HG02970 (cell line): ENCODE results near the gene DOCK3.
"Not testable (repeated sequence)": the region's sequence is repeated elsewhere in the genome, so short reads cannot be mapped to it uniquely, and the experiment has no call there.

Experiments
- ATAC-seq: cut with Tn5 transposase; IDR thresholded peaks from one replicate; pipeline ENCODE4 v1.9.1; 2021; ENCODE audit warnings: mild to moderate bottlenecking, moderate library complexity, moderate number of reproducible peaks; ENCODE audit not compliant: unreplicated experiment, low FRiP score

DOCK3 gene

GRCh38 chr3:51378065-51378464, 703.3 kb downstream of the DOCK3 start:
- ATAC-seq: no peak

- no peak for ATAC-seq
Measured at GRCh38 chr3:51378726-51379125, 704.0 kb downstream of the DOCK3 start.

- ATAC-seq: no peak
Measured at GRCh38 chr3:51379301-51379700, 704.6 kb downstream of the DOCK3 start.

GRCh38 chr3:51379746-51380455, 705.2 kb downstream of the DOCK3 start:
- no peak for ATAC-seq

- ATAC-seq: no peak
Measured at GRCh38 chr3:51380601-51381332, 706.0 kb downstream of the DOCK3 start.

GRCh38 chr3:51381333-51381705, 706.6 kb downstream of the DOCK3 start:
- ATAC-seq: no peak

- ATAC-seq: no peak
Measured at GRCh38 chr3:51382076-51382745, 707.5 kb downstream of the DOCK3 start.

GRCh38 chr3:51382947-51383578, 708.3 kb downstream of the DOCK3 start:
- no peak for ATAC-seq

- no peak for ATAC-seq
Measured at GRCh38 chr3:51384055-51384725, 709.5 kb downstream of the DOCK3 start.

- peak; percentile 93 for ATAC-seq
Measured at GRCh38 chr3:51384726-51385473, 710.2 kb downstream of the DOCK3 start, which contains the start of gene MANF. Gene MANF, plus strand, starts transcription at chr3:51385291. Its CDS starts 52 bp downstream, at chr3:51385343.

GRCh38 chr3:51385621-51386091, 710.9 kb downstream of the DOCK3 start:
- ATAC-seq: no peak

GRCh38 chr3:51386159-51386851, 711.6 kb downstream of the DOCK3 start:
- ATAC-seq: no peak

GRCh38 chr3:51386852-51387229, 712.1 kb downstream of the DOCK3 start:
- ATAC-seq: no peak

GRCh38 chr3:51387281-51387680, 712.6 kb downstream of the DOCK3 start:
- ATAC-seq: not testable (repeated sequence)

- no peak for ATAC-seq
Measured at GRCh38 chr3:51388286-51389029, 713.7 kb downstream of the DOCK3 start.

- no peak for ATAC-seq
Measured at GRCh38 chr3:51389423-51390183, 714.9 kb downstream of the DOCK3 start.

- ATAC-seq: no peak
Measured at GRCh38 chr3:51390246-51391074, 715.7 kb downstream of the DOCK3 start.
